Colonic mucosa (tissue), 4 donors: ENCODE data around the gene AP2A1. TPM values are rescaled to one million over a fixed set of nuclear protein-coding genes. Genes with fewer than 3 reads are reported as not detected.

ENCODE experiments used
- DNase-seq: peaks from one replicate; pipeline ENCODE4 v3.0.0-alpha.2; 2020
- H3K27ac ChIP-seq: fragments of 200-600 bp; one replicate; pipeline ENCODE4 v1.8.0; 2021
- H3K27me3 ChIP-seq: fragments of 200-600 bp; one replicate; pipeline ENCODE4 v1.8.0; 2021
- H3K36me3 ChIP-seq: fragments of 200-600 bp; one replicate; pipeline ENCODE4 v1.8.0; 2021
- H3K4me1 ChIP-seq: fragments of 200-600 bp; one replicate; pipeline ENCODE4 v1.8.0; 2021; ENCODE audit warnings: mild to moderate bottlenecking
- H3K4me3 ChIP-seq: fragments of 200-600 bp; one replicate; pipeline ENCODE4 v1.8.0; 2021
- H3K9ac ChIP-seq, 2 donors: one replicate each; pipeline ENCODE4 v1.7.0; 2013; ENCODE audit warnings: control low read depth in 2 of 2, low read depth in 2 of 2, low read length in 2 of 2
- H3K9me3 ChIP-seq: fragments of 200-600 bp; one replicate; pipeline ENCODE4 v1.8.0; 2021
- intact Hi-C: fragments of 100-400 bp; cut with DNase I; formaldehyde crosslinking; loops from one replicate; pipeline ENCODE4 v1.14.1; 2022
- total RNA-seq, 2 donors: library from RNA; stranded (reverse); fragmentation: NEBNext Ultra II Directional in 1 of 2; extraction: Animal tissue kit (Norgen Biotek cat#: 25700) in 1 of 2; gene quantifications; one replicate each; pipeline ENCODE4 v1.2.1, GENCODE V29; 2021
- TF ChIP-seq, protein P1 (sequence below): fragments of 200-600 bp; IDR thresholded peaks from one replicate; pipeline ENCODE4 v1.8.0; 2022; ENCODE audit warnings: antibody characterized with exemption, mild to moderate bottlenecking
- donor health status: healthy.
- donor health status: DM: no; HTN: no; CAD: no.
- donor health status: DM: no; HTN: no; CAD: no.

AP2A1 gene
- total RNA-seq, 2 donors from 2014 or later: 80.0 to 92.1 TPM

DNA sequence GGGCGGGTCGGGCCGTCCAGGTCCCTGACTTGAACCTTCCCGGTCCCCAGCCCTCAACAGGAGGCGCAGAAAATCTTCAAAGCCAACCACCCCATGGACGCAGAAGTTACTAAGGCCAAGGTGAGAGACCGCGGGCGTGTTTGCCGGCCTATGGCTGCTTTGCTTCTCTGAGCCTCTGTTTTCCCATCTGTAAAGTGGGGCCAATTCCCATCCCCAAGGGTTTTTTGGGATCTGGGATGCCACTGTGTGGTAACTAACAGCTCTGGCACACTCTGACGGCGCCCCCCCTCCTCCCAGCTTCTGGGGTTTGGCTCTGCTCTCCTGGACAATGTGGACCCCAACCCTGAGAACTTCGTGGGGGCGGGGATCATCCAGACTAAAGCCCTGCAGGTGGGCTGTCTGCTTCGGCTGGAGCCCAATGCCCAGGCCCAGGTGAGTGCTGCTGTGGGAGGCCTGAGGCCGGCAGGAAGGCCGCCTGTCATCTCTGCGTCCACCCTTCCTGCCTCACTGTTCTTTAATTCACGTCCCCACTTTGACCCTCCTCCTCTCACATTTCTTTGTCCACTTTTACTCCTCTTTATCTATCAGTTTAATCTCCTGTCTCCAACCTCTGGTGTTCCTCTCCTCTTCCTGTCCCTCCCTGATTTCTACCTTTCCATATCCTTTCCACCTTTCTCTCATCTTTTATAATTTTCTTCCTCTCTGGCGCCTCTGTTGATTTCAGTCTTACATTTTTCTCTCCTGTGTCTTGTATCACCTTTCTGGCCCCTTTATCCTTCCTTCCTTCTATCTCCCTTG is 39.2 kb downstream of the AP2A1 start:
- H3K4me3 ChIP-seq: no peak overlapping the region
- no peak overlapping the region for H3K9ac ChIP-seq
- no peak for DNase-seq
- intact Hi-C loops: no loop called here
- H3K9me3 ChIP-seq: no peaks in the 10 kb centered on the region
- H3K27ac ChIP-seq: no peak overlapping the region
- H3K27me3 ChIP-seq: no peaks in the 10 kb centered on the region
- TF ChIP-seq, protein P1, sequence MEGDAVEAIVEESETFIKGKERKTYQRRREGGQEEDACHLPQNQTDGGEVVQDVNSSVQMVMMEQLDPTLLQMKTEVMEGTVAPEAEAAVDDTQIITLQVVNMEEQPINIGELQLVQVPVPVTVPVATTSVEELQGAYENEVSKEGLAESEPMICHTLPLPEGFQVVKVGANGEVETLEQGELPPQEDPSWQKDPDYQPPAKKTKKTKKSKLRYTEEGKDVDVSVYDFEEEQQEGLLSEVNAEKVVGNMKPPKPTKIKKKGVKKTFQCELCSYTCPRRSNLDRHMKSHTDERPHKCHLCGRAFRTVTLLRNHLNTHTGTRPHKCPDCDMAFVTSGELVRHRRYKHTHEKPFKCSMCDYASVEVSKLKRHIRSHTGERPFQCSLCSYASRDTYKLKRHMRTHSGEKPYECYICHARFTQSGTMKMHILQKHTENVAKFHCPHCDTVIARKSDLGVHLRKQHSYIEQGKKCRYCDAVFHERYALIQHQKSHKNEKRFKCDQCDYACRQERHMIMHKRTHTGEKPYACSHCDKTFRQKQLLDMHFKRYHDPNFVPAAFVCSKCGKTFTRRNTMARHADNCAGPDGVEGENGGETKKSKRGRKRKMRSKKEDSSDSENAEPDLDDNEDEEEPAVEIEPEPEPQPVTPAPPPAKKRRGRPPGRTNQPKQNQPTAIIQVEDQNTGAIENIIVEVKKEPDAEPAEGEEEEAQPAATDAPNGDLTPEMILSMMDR: no peak
- no peaks in the 10 kb centered on the region for H3K4me1 ChIP-seq
- no peaks in the 10 kb centered on the region for H3K36me3 ChIP-seq

GRCh38 chr19:49806620-49806959 is 39.8 kb downstream of the AP2A1 start:
- TF ChIP-seq, protein P1: no peak
- no peak for DNase-seq
- no peak overlapping the region for H3K27ac ChIP-seq

GRCh38 chr19:49807058-49807903 is 40.5 kb downstream of the AP2A1 start:
- H3K4me1 ChIP-seq: no peaks in the 10 kb centered on the region
- no peak overlapping the region for H3K4me3 ChIP-seq
- intact Hi-C loops: no loop called here
- DNase-seq: no peak
- H3K27ac ChIP-seq: no peak overlapping the region
- H3K27me3 ChIP-seq: no peaks in the 10 kb centered on the region
- TF ChIP-seq, protein P1: no peak
- no peaks in the 10 kb centered on the region for H3K9me3 ChIP-seq
- no peaks in the 10 kb centered on the region for H3K36me3 ChIP-seq
- H3K9ac ChIP-seq: no peak overlapping the region

More at GRCh38 chr19:49806620-49806959, 39.8 kb downstream of the AP2A1 start:
- no peaks in the 10 kb centered on the region for H3K27me3 ChIP-seq
- no peak overlapping the region for H3K9ac ChIP-seq
- no peak overlapping the region for H3K4me3 ChIP-seq
- no peaks in the 10 kb centered on the region for H3K9me3 ChIP-seq
- H3K36me3 ChIP-seq: no peaks in the 10 kb centered on the region
- H3K4me1 ChIP-seq: no peaks in the 10 kb centered on the region
- intact Hi-C loops: no loop called here

DNA sequence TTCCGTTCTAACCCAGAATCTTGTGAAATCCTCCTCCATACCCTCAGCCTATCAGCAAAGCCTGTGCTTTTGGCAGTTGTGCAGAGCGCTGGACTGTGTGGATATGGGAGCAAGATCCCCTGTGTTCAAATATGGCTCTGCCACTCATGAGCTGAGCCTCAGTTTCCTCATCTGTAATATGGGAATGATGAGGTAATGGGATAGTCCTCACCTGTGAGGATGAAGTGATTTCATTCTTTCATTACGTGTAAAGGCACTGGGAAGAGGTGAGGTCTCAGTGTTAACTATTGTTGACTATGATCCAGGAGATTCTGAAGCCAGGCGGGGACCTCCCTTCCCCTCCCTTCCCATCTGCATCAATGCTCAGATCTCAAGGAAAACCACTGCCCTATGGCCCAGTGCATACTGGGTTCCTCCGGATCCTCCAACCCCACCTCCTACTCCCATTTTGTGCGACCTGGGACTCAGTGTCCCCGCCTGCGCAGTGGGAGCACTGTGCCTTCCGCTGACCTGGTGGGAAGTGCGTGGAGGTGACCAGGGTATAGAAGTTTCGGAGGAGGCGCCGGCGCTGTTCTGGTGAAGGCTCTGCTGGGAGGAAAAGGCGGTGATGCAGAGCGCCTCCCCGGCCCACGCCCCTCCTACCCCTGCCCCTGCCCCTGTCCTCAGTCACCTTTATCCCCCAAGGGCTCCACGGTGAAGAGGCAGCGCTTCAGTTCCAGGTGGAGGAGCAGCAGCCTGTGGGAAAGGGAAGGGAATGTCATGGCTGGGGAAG is 41.3 kb downstream of the AP2A1 start:
- no peak for DNase-seq
- Histone ChIP-seq H3K27me3 (no peaks in the 10 kb centered on the region), H3K27ac (no peak overlapping the region), H3K9ac (peak overlapping the region in 1 of 2 donors; percentile 54), H3K4me3 (no peak overlapping the region), H3K9me3 (no peaks in the 10 kb centered on the region), H3K4me1 (no peaks in the 10 kb centered on the region), H3K36me3 (no peaks in the 10 kb centered on the region)
- intact Hi-C loops: no loop called here
- TF ChIP-seq, protein P1: no peak

DNA sequence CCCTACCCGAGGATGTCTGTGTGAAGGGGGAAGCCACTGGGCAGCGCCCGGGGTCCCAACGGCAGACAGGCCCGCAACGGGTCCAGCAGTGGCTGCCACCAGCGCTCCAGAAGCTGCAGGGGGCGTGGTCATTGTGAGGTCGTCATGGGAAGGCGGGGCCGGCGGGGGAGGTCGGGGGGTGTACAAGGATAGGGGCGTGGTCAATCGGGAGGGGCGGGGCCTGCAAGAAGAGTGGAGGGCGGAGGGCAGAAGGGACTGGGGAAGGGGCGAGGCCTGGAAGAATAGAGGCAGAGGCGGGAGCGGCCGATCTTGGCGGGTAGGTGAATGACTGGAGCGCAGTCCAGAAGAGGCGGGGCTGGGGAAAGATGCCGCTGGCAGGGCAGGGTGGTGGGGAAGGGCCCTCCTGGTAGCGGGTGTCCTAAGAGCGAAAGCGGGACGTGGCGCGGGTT is 41.9 kb downstream of the AP2A1 start:
- TF ChIP-seq, protein P1: no peak
- H3K36me3 ChIP-seq: no peaks in the 10 kb centered on the region
- peak; percentile 97 for DNase-seq
- intact Hi-C loops: no loop called here
- H3K4me3 ChIP-seq: peak overlapping the region; percentile 78
- no peaks in the 10 kb centered on the region for H3K27me3 ChIP-seq
- no peaks in the 10 kb centered on the region for H3K4me1 ChIP-seq
- H3K27ac ChIP-seq: peak overlapping the region; percentile 52
- H3K9me3 ChIP-seq: no peaks in the 10 kb centered on the region
- peak overlapping the region; percentile 67 to 87 for H3K9ac ChIP-seq
